Activated CD4-positive, alpha-beta T cell treated with anti-CD3 and anti-CD28 coated beads, Interleukin-2, amount 50 U/mL, for 1 hour (primary cell): Measurements from ENCODE around the gene GRM8.
"Not testable (repeated sequence)": the region's sequence is repeated elsewhere in the genome, so short reads cannot be mapped to it uniquely, and the experiment has no call there.

Source experiments
- DNase-seq: peaks from one replicate; pipeline ENCODE4 v3.0.0-alpha.2; 2020

GRM8 gene

GRCh38 chr7:126702242-126703016 is 550.3 kb downstream of the GRM8 start:
- no peak for DNase-seq

GRCh38 chr7:126700807-126701604 is 551.7 kb downstream of the GRM8 start:
- DNase-seq: peak; percentile 26

- DNase-seq: no peak
Measured at GRCh38 chr7:126699707-126700106, 553.0 kb downstream of the GRM8 start.

- no peak for DNase-seq
Measured at GRCh38 chr7:126698909-126699308, 553.8 kb downstream of the GRM8 start.

- DNase-seq: no peak
Measured at GRCh38 chr7:126698446-126698845, 554.3 kb downstream of the GRM8 start.

- DNase-seq: no peak
Measured at GRCh38 chr7:126696256-126697038, 556.3 kb downstream of the GRM8 start.

- DNase-seq: no peak
Measured at GRCh38 chr7:126690848-126691751, 561.6 kb downstream of the GRM8 start.

GRCh38 chr7:126690104-126690503 is 562.6 kb downstream of the GRM8 start:
- no peak for DNase-seq

- DNase-seq: no peak
Measured at GRCh38 chr7:126689037-126689436, 563.7 kb downstream of the GRM8 start.

GRCh38 chr7:126686474-126686873 is 566.3 kb downstream of the GRM8 start:
- no peak for DNase-seq

GRCh38 chr7:126685596-126685995 is 567.1 kb downstream of the GRM8 start:
- no peak for DNase-seq

GRCh38 chr7:126685018-126685573 is 567.6 kb downstream of the GRM8 start:
- DNase-seq: no peak

- no peak for DNase-seq
Measured at GRCh38 chr7:126682176-126682575, 570.6 kb downstream of the GRM8 start.

GRCh38 chr7:126668762-126669161 is 584.0 kb downstream of the GRM8 start:
- DNase-seq: not testable (repeated sequence)

GRCh38 chr7:126668367-126668752 is 584.4 kb downstream of the GRM8 start:
- DNase-seq: no peak

- DNase-seq: no peak
Measured at GRCh38 chr7:126667742-126668366, 584.9 kb downstream of the GRM8 start.

- no peak for DNase-seq
Measured at GRCh38 chr7:126662856-126663255, 589.9 kb downstream of the GRM8 start.

- no peak for DNase-seq
Measured at GRCh38 chr7:126659124-126659523, 593.6 kb downstream of the GRM8 start.

GRCh38 chr7:126658684-126659083 is 594.1 kb downstream of the GRM8 start:
- no peak for DNase-seq

GRCh38 chr7:126657599-126658358 is 595.0 kb downstream of the GRM8 start:
- no peak for DNase-seq

- DNase-seq: no peak
Measured at GRCh38 chr7:126657137-126657536, 595.6 kb downstream of the GRM8 start.
